Nephron progenitor cell (in vitro differentiated cells): ENCODE measurements around the gene PEDS1.
A peak's percentile ranks its signal among the peaks of the same experiment; 100 is the strongest.

Source experiments
- DNase-seq: peaks from one replicate; pipeline ENCODE4 v3.0.0; 2021
- H3K27ac Mint-ChIP-seq: 2 replicates; pipeline ENCODE4 v1.8.0; 2021; ENCODE audit warnings: mild to moderate bottlenecking, moderate library complexity, mixed read lengths
- H3K27me3 Mint-ChIP-seq: 2 replicates; pipeline ENCODE4 v1.8.0; 2021; ENCODE audit warnings: mild to moderate bottlenecking, low read depth, mixed read lengths; ENCODE audit not compliant: poor library complexity
- H3K36me3 Mint-ChIP-seq: 2 replicates; pipeline ENCODE4 v1.8.0; 2021; ENCODE audit warnings: low read depth, mixed read lengths
- H3K4me1 Mint-ChIP-seq: 2 replicates; pipeline ENCODE4 v1.8.0; 2021; ENCODE audit warnings: mixed read lengths
- H3K4me3 Mint-ChIP-seq: 2 replicates; pipeline ENCODE4 v1.8.0; 2021; ENCODE audit warnings: mild to moderate bottlenecking, moderate library complexity, mixed read lengths
- H3K9me3 Mint-ChIP-seq: 2 replicates; pipeline ENCODE4 v1.8.0; 2021; ENCODE audit warnings: mild to moderate bottlenecking, moderate library complexity, mixed read lengths
- CTCF ChIP-seq: fragments of 200-600 bp; sonication (generic); IDR thresholded peaks from 2 replicates; pipeline ENCODE4 v1.5.0; 2021; ENCODE audit warnings: antibody characterized with exemption

PEDS1 gene

DNA sequence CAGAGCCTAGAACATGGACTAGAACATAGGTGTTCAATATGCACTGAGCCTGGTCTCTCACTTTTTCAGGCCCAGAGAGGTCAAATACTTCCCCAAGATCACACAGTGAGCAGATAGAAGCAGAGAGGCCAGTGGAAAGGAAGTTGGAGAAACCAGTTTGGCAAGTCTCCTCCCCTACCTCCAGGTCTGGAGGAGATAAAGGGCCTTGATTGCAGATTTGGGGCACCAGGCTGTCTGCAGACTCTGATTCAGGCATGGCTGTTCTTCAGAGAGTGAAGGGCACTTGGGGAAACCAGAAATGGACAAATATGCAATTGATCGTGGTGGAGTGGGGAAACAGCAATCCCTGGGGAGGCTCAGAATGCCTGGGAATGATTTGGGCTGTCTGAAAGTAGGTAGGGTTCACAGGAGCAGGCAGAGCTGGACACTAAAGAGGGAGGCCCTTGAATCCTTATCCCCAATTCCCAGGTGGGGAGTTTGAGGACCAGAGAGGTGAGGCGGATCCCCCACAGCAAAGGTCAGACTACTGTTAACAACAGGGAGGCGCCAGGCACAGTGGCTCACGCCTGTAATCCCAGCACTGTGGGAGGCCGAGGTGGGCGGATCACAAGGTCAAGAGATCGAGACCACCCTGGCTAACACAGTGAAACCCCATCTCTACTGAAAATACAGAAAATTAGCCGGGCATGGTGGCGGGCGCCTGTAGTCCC is 2.3 kb downstream of the PEDS1 start:
- Mint-ChIP-seq H3K9me3 (no peaks in the 10 kb centered on the region), H3K4me1 (peaks cover 57% of the 10 kb centered on the region), H3K4me3 (peak overlapping the region; percentile 91), H3K27me3 (peaks cover 8% of the 10 kb centered on the region), H3K36me3 (peaks cover 4% of the 10 kb centered on the region), H3K27ac (peak overlapping the region; percentile 64)
- DNase-seq = no peak
- no peak for TF ChIP-seq CTCF

DNA sequence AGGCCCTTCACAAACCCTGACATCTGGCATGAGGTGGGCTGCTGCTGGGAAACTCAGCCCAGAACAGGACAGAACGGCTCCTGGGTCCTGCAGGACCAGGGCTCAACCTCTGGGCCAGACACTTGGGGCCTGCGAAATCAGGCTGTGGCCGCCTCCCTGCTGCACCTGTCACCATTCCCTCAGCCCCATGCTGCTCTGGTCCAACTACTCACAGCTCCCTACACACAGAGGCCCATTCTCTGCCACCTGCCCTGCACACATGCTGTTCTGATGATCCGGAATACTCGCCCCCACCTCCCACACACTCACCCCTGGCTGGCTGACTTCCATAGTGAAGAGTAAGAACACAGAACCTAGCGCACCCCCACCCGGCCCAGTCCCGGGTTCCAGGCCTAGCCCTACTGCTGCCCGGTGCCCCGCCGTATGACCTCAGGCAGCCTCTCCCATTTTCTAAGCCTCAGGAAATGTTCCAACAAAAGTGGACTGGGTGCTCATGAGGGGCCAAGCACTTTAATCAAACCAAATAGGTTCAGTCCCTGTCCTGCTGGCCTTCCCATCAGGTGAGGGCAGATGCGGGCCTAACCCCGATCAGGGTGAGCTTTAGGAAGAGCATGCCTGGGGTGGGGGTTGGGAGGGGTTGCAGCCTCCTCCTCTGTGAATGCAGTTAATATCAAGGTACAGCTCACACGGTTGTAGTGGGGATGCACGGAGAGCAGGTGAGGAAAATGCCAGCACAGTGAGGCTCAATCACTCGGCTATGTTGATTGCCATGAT is 3.9 kb downstream of the PEDS1 start:
- Mint-ChIP-seq H3K27me3 (peaks cover 8% of the 10 kb centered on the region), H3K4me3 (no peak overlapping the region), H3K9me3 (no peaks in the 10 kb centered on the region), H3K36me3 (peaks cover 4% of the 10 kb centered on the region), H3K4me1 (peaks cover 61% of the 10 kb centered on the region), H3K27ac (peak overlapping the region; percentile 87)
- no peak for DNase-seq
- no peak for TF ChIP-seq CTCF

- no peak for DNase-seq
- H3K27ac Mint-ChIP-seq = peak overlapping the region; percentile 83
- H3K27me3 Mint-ChIP-seq = no peaks in the 10 kb centered on the region
- H3K36me3 Mint-ChIP-seq = peaks cover 17% of the 10 kb centered on the region
- no peak for TF ChIP-seq CTCF
- no peak overlapping the region for H3K4me3 Mint-ChIP-seq
- H3K4me1 Mint-ChIP-seq = peaks cover 49% of the 10 kb centered on the region
- no peaks in the 10 kb centered on the region for H3K9me3 Mint-ChIP-seq
Observed at GRCh38 chr20:50146732-50147662, 6.5 kb downstream of the PEDS1 start.

DNA sequence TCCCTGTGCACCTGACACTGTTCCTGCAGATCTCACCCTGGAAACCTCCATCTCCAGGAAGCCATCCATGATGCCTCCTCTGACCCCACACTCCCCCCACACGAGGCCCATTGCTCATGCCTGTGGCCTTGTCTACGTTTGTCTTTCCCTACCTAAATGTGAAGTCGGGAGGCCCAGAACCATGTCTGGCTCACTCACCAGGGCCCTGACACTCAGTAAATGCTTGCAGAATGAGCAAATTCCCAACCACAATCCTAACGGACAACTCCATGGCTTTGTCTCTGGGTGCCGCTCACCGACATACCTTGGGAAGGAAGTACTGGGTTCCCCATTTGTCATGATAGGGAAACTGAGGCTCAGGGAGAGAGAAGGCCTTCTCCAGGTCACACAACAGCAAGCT is 7.3 kb downstream of the PEDS1 start:
- DNase-seq = no peak
- no peaks in the 10 kb centered on the region for H3K9me3 Mint-ChIP-seq
- peaks cover 41% of the 10 kb centered on the region for H3K4me1 Mint-ChIP-seq
- no peak for TF ChIP-seq CTCF
- no peaks in the 10 kb centered on the region for H3K27me3 Mint-ChIP-seq
- H3K4me3 Mint-ChIP-seq = no peak overlapping the region
- peak overlapping the region; percentile 32 for H3K27ac Mint-ChIP-seq
- H3K36me3 Mint-ChIP-seq = peaks cover 18% of the 10 kb centered on the region

- H3K4me1 Mint-ChIP-seq = peaks cover 37% of the 10 kb centered on the region
- no peak for DNase-seq
- no peaks in the 10 kb centered on the region for H3K9me3 Mint-ChIP-seq
- H3K36me3 Mint-ChIP-seq = peaks cover 18% of the 10 kb centered on the region
- H3K4me3 Mint-ChIP-seq = no peak overlapping the region
- H3K27ac Mint-ChIP-seq = no peak overlapping the region
- no peaks in the 10 kb centered on the region for H3K27me3 Mint-ChIP-seq
- TF ChIP-seq CTCF = no peak
Observed at GRCh38 chr20:50145566-50145965, 8.0 kb downstream of the PEDS1 start.
